H1 (cell line): Measurements from ENCODE around the gene PRKAR1B. TPM values are rescaled to one million over a fixed set of nuclear protein-coding genes. Genes with fewer than 3 reads are reported as not detected.

ENCODE experiments used
- CTCF ChIA-PET: fragments of 300-600 bp; sonication (Branson Sonifier 250); formaldehyde crosslinking; loops from one replicate; lab custom pipeline; 2021; ENCODE audit not compliant: partially characterized antibody; lab: Charles Lee
- POLR2A ChIA-PET: fragments of 300-600 bp; sonication (Branson Sonifier 250); formaldehyde crosslinking; loops from one replicate; lab custom pipeline; 2021; ENCODE audit warnings: inconsistent platforms; ENCODE audit not compliant: partially characterized antibody; lab: Charles Lee
- DNase-seq, 2 experiments: peaks; one replicate each; pipeline versions ENCODE4 v3.0.0 to v3.0.0-alpha.2; 2010 to 2022; ENCODE audit warnings: low spot score in 2 of 2, low read depth in 1 of 2, mixed read lengths in 1 of 2
- FAIRE-seq: peaks from 2 replicates; lab custom pipeline; 2011; peaks lifted over from hg19 to GRCh38; lab: Jason Lieb, UNC
- H2AFZ ChIP-seq: 2 replicates; pipeline ENCODE4 v1.8.1; 2012; ENCODE audit warnings: low read length, inconsistent platforms
- H2AK5ac ChIP-seq: 2 replicates; pipeline ENCODE4 v1.6.1; 2013; ENCODE audit warnings: low read depth, low read length
- H2BK120ac ChIP-seq: replicated peaks from 2 replicates; pipeline ENCODE3; 2013; ENCODE audit warnings: low read depth, low read length, inconsistent platforms
- H2BK12ac ChIP-seq: 2 replicates; pipeline ENCODE4 v1.6.1; 2013; ENCODE audit warnings: low read depth, low read length
- H2BK15ac ChIP-seq: 2 replicates; pipeline ENCODE4 v1.6.1; 2013; ENCODE audit warnings: low read length
- H2BK20ac ChIP-seq: 2 replicates; pipeline ENCODE4 v1.6.1; 2013; ENCODE audit warnings: low read length
- H2BK5ac ChIP-seq: 2 replicates; pipeline ENCODE4 v1.6.1; 2013; ENCODE audit warnings: low read depth, low read length
- H3K14ac ChIP-seq: 2 replicates; pipeline ENCODE4 v1.6.1; 2013; ENCODE audit warnings: inconsistent platforms; ENCODE audit not compliant: insufficient read length
- H3K18ac ChIP-seq: 2 replicates; pipeline ENCODE4 v1.6.1; 2013; ENCODE audit warnings: low read length; ENCODE audit errors: extremely low read depth
- H3K23ac ChIP-seq: 2 replicates; pipeline ENCODE4 v1.6.1; 2013; ENCODE audit warnings: inconsistent platforms; ENCODE audit not compliant: insufficient read length
- H3K23me2 ChIP-seq: 2 replicates; pipeline ENCODE4 v1.6.1; 2013; ENCODE audit warnings: low read depth, low read length
- H3K27ac ChIP-seq: 2 replicates; pipeline ENCODE4 v1.6.1; 2011; ENCODE audit warnings: low read depth, low read length, inconsistent platforms
- H3K27me3 ChIP-seq, 4 experiments: replicated peaks in 1 of 4; 1 replicate in 1 of 4; 2 replicates in 3 of 4; pipeline versions ENCODE4 v1.6.1 to v1.8.1; 2011 to 2013; ENCODE audit warnings: low read length in 3 of 4, mild to moderate bottlenecking in 3 of 4, inconsistent platforms in 2 of 4, mixed read lengths in 2 of 4, moderate library complexity in 1 of 4; ENCODE audit not compliant: control insufficient read depth in 3 of 4, insufficient read depth in 3 of 4; ENCODE audit errors: extremely low read depth in 1 of 4
- H3K36me3 ChIP-seq, 4 experiments: 2 replicates each; pipeline versions ENCODE4 v1.6.1 to v1.8.1; 2011 to 2013; ENCODE audit warnings: mild to moderate bottlenecking in 4 of 4, low read length in 3 of 4, moderate library complexity in 2 of 4, control low read depth in 1 of 4, inconsistent platforms in 1 of 4; ENCODE audit not compliant: insufficient read depth in 4 of 4, control insufficient read depth in 2 of 4
- H3K4ac ChIP-seq: replicated peaks from 2 replicates; pipeline ENCODE3; 2013; ENCODE audit warnings: low read length, low read depth, mixed read lengths, inconsistent platforms; ENCODE audit not compliant: insufficient read length
- H3K4me1 ChIP-seq, 4 experiments: replicated peaks in 1 of 4; 1 replicate in 1 of 4; 2 replicates in 3 of 4; pipeline versions ENCODE4 v1.6.1 to v1.8.1; 2011 to 2013; ENCODE audit warnings: low read length in 3 of 4, inconsistent platforms in 2 of 4, mixed read lengths in 1 of 4; ENCODE audit not compliant: insufficient read depth in 4 of 4, control insufficient read depth in 3 of 4
- H3K4me2 ChIP-seq, 2 experiments: 2 replicates each; pipeline versions ENCODE4 v1.6.1 to v1.8.1; 2011 to 2013; ENCODE audit warnings: low read depth in 2 of 2, low read length in 2 of 2, control low read depth in 1 of 2, inconsistent platforms in 1 of 2, mild to moderate bottlenecking in 1 of 2; ENCODE audit not compliant: insufficient read depth in 1 of 2
- H3K4me3 ChIP-seq, 4 experiments: fragments of 200-600, 300-600 bp in 1 of 4; sonication (generic), shearing (Covaris generic), sonication (Bioruptor Twin) in 1 of 4; 2 replicates each; pipeline versions ENCODE4 v1.5.1 to v1.8.1; 2011 to 2016; ENCODE audit warnings: low read length in 4 of 4, low read depth in 3 of 4, control low read depth in 2 of 4, inconsistent platforms in 2 of 4, mild to moderate bottlenecking in 2 of 4, mixed read lengths in 1 of 4, moderate library complexity in 1 of 4; ENCODE audit not compliant: insufficient read depth in 2 of 4; ENCODE audit errors: extremely low read depth in 1 of 4
- H3K56ac ChIP-seq: replicated peaks from 2 replicates; pipeline ENCODE3; 2013; ENCODE audit warnings: low read depth, mild to moderate bottlenecking, mixed read lengths, low read length, inconsistent platforms; ENCODE audit not compliant: insufficient read length
- H3K79me1 ChIP-seq: 2 replicates; pipeline ENCODE4 v1.6.1; 2013; ENCODE audit warnings: low read depth, low read length, control low read depth
- H3K79me2 ChIP-seq, 2 experiments: 2 replicates each; pipeline versions ENCODE4 v1.6.1 to v1.8.1; 2012 to 2013; ENCODE audit warnings: low read length in 2 of 2, mild to moderate bottlenecking in 2 of 2, inconsistent platforms in 1 of 2; ENCODE audit not compliant: insufficient read depth in 2 of 2, control insufficient read depth in 1 of 2
- H3K9ac ChIP-seq, 4 experiments: replicated peaks in 1 of 4; 1 replicate in 1 of 4; 2 replicates in 3 of 4; pipeline versions ENCODE4 v1.6.1 to v1.8.1; 2011 to 2013; ENCODE audit warnings: low read depth in 3 of 4, low read length in 3 of 4, control low read depth in 2 of 4, mild to moderate bottlenecking in 2 of 4, moderate library complexity in 2 of 4, inconsistent platforms in 1 of 4; ENCODE audit errors: extremely low read depth in 1 of 4
- H3K9me3 ChIP-seq, 2 experiments: 2 replicates each; pipeline versions ENCODE4 v1.6.1 to v1.8.1; 2012 to 2013; ENCODE audit warnings: mild to moderate bottlenecking in 2 of 2, moderate library complexity in 2 of 2, control low read depth in 1 of 2, inconsistent platforms in 1 of 2, low read depth in 1 of 2, low read length in 1 of 2, mixed read lengths in 1 of 2; ENCODE audit not compliant: insufficient read depth in 2 of 2
- H4K20me1 ChIP-seq, 2 experiments: replicated peaks in 1 of 2; 2 replicates each; pipeline versions ENCODE3 to v1.8.1; 2011 to 2013; ENCODE audit warnings: inconsistent platforms in 2 of 2, low read length in 2 of 2, mild to moderate bottlenecking in 1 of 2; ENCODE audit not compliant: insufficient read depth in 2 of 2, control insufficient read depth in 1 of 2
- H4K5ac ChIP-seq: 2 replicates; pipeline ENCODE4 v1.6.1; 2013; ENCODE audit warnings: low read length, low read depth, mixed read lengths, inconsistent platforms; ENCODE audit not compliant: insufficient read length
- H4K8ac ChIP-seq: 2 replicates; pipeline ENCODE4 v1.8.0; 2013; ENCODE audit warnings: mild to moderate bottlenecking, moderate library complexity, low read length, inconsistent platforms; ENCODE audit not compliant: insufficient read depth; ENCODE audit errors: extremely low read depth
- H4K91ac ChIP-seq: replicated peaks from 2 replicates; pipeline ENCODE3; 2013; ENCODE audit warnings: low read length, mixed read lengths, inconsistent platforms; ENCODE audit not compliant: insufficient read length
- EP300 ChIP-seq, 2 experiments: IDR thresholded peaks; 1 replicate in 1 of 2; 2 replicates in 1 of 2; pipeline ENCODE4 v1.6.1; 2011 to 2012; ENCODE audit warnings: low read depth in 2 of 2, low read length in 2 of 2, mild to moderate bottlenecking in 2 of 2, borderline replicate concordance in 1 of 2, inconsistent platforms in 1 of 2, moderate library complexity in 1 of 2
- RBBP5 ChIP-seq: IDR thresholded peaks from 2 replicates; pipeline ENCODE4 v1.7.1; 2012; ENCODE audit warnings: low read depth, mild to moderate bottlenecking, inconsistent platforms, low read length, moderate library complexity, borderline replicate concordance
- SIRT6 ChIP-seq: IDR thresholded peaks from one replicate; pipeline ENCODE4 v1.7.1; 2012; ENCODE audit warnings: low read length, inconsistent platforms
- SRF ChIP-seq: IDR thresholded peaks from 2 replicates; pipeline ENCODE4 v1.6.1; 2011; ENCODE audit warnings: mild to moderate bottlenecking, low read depth, low read length, moderate library complexity
- TCF12 ChIP-seq: IDR thresholded peaks from 2 replicates; pipeline ENCODE4 v1.6.1; 2011; ENCODE audit warnings: low read depth, mild to moderate bottlenecking, low read length
- WGBS, 2 experiments: shearing (Covaris generic) in 1 of 2; methylation state at CpG; one replicate each; pipeline versions ENCODE4 v1.1.6 to v1.1.7; 2013 to 2015; ENCODE audit warnings: low lambda C conversion rate in 2 of 2, mixed read lengths in 2 of 2, inconsistent platforms in 1 of 2, low coverage in 1 of 2, missing lambda C conversion rate in 1 of 2; ENCODE audit not compliant: insufficient replicate concordance in 2 of 2, insufficient coverage in 1 of 2, insufficient read length in 1 of 2; ENCODE audit errors: extremely low coverage in 1 of 2, missing lambda C conversion rate in 1 of 2; 5-methylcytosine and 5-hydroxymethylcytosine counted together
- polyA plus RNA-seq, 7 experiments: library from polyadenylated mRNA; depleted of rRNA in 3 of 7; stranded (reverse) in 5 of 7; unstranded in 2 of 7; fragments of >200 nt in 5 of 7; fragments of 200-250 nt in 2 of 7; gene quantifications; 1 replicate in 5 of 7; 2 replicates in 1 of 7; 4 replicates in 1 of 7; pipeline versions ENCODE4 v1.2.1 to v1.2.3, GENCODE V29; 2011 to 2013; ENCODE audit warnings: missing spikeins in 2 of 7, mixed read lengths in 2 of 7
- total RNA-seq: library from RNA; stranded (reverse); fragmentation: NEBNext Ultra II Directional; extraction: Animal tissue kit (Norgen Biotek cat#: 25700); gene quantifications from 2 replicates; pipeline ENCODE4 v1.2.1, GENCODE V29; 2021
- TF ChIP-seq, protein P1 (sequence below): IDR thresholded peaks from 2 replicates; pipeline ENCODE4 v1.6.1; 2011; ENCODE audit warnings: low read length, improper control_type of control experiment

Gene PRKAR1B
- total and polyA plus RNA-seq, 2 of the 8 experiments (the other 6 are each of a cell fraction or from before 2014, with no cell fraction given): 12.3 to 55.7 TPM

DNA sequence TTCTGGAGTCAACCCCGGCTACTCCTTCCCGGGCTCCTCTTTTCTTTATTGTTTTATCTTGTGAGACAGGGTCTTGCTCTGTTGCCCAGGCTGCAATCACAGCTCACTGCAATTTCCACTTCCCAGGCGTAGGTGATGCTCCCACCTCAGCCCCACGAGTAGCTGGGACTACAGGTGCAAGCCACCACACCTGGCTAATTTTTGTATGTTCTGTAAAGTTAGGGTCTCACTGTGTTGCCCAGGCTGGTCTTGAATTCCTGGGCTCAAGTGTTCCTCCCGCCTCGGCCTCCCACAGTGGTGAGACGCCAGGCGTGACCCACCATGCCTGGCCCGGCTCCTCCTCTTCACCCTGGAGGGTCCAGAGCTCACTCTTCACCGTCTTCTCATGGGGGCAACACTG is 192.1 kb downstream of the PRKAR1B start:
- Histone ChIP-seq H2BK120ac (no peak overlapping the region), H3K36me3 (no peaks in the 10 kb centered on the region), H3K14ac (no peak overlapping the region), H3K27me3 (no peaks in the 10 kb centered on the region), H3K79me1 (no peaks in the 10 kb centered on the region; the same call in 1 of the 2 replicates), H3K4me1 (peaks cover 0 to 15% (median 9%) of the 10 kb centered on the region in 4 experiments; a peak in 5 of 7 replicates), H3K23me2 (no peaks in the 10 kb centered on the region), H3K18ac (no peak overlapping the region), H3K9me3 (no peaks in the 10 kb centered on the region), H4K91ac (peak overlapping the region; percentile 40), H3K4me2 (no peak overlapping the region), H2AFZ (no peak overlapping the region), H3K23ac (no peak overlapping the region), H4K20me1 (no peaks in the 10 kb centered on the region), H4K5ac (no peak overlapping the region), H4K8ac (no peak overlapping the region), H2BK20ac (no peak overlapping the region), H3K4ac (peak overlapping the region; percentile 38), H3K27ac (no peak overlapping the region), H3K56ac (no peak overlapping the region), H3K9ac (no peak overlapping the region), H2BK5ac (no peak overlapping the region), H3K79me2 (no peaks in the 10 kb centered on the region), H2BK12ac (no peak overlapping the region), H3K4me3 (no peak overlapping the region), H2BK15ac (no peak overlapping the region), H2AK5ac (no peak overlapping the region)
- POLR2A ChIA-PET: no interaction called here
- DNase-seq (no peak), FAIRE-seq (no peak)
- CTCF ChIA-PET: no interaction called here
- 90% methylated on average over 5 of the region's 10 CpGs; no CpG with 5 or more reads in 1 of the 2 experiments for WGBS, 2 experiments
- no peak for TF ChIP-seq EP300 (IDR thresholded peaks at IDR 0.05; ENCODE audit: borderline replicate concordance in 1 of 2, low read depth in 2 of 2, low read length in 2 of 2)
- no peak for TF ChIP-seq SRF
- no peak for TF ChIP-seq RBBP5
- no peak for TF ChIP-seq TCF12
- no peak for TF ChIP-seq SIRT6
- TF ChIP-seq, protein P1, sequence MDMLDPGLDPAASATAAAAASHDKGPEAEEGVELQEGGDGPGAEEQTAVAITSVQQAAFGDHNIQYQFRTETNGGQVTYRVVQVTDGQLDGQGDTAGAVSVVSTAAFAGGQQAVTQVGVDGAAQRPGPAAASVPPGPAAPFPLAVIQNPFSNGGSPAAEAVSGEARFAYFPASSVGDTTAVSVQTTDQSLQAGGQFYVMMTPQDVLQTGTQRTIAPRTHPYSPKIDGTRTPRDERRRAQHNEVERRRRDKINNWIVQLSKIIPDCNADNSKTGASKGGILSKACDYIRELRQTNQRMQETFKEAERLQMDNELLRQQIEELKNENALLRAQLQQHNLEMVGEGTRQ: no peak
